GM12878 (cell line): Measurements from ENCODE around the gene EXO1. TPM values are rescaled to one million over a fixed set of nuclear protein-coding genes. Genes with fewer than 3 reads are reported as not detected.

Experiments used
- ATAC-seq: fragments of 200-7000 bp; cut with Tn5 transposase; 3 replicates; pipeline ENCODE4 v1.9.1; 2020; ENCODE audit warnings: mild to moderate bottlenecking, moderate library complexity
- BruUV-seq: library from RNA; stranded (reverse); fragments of 400-500 nt; replicated peaks from 2 replicates; lab custom pipeline; 2021; lab: Mats Ljungman, UMichigan
- CTCF ChIA-PET: fragments of 300-600 bp; sonication (Branson Sonifier 250); formaldehyde crosslinking; extraction: SDS; loops from one replicate; lab custom pipeline; 2021; ENCODE audit warnings: inconsistent platforms; lab: Yijun Ruan, JAX
- POLR2A ChIA-PET: fragments of 350-600 bp; formaldehyde crosslinking; extraction: SDS; loops from one replicate; lab custom pipeline; 2021; ENCODE audit warnings: inconsistent platforms; lab: Charles Lee
- RAD21 ChIA-PET: fragments of 300-600 bp; sonication (Branson Sonifier 250); formaldehyde crosslinking; loops from one replicate; lab custom pipeline; 2023; ENCODE audit warnings: antibody characterized with exemption; ENCODE audit not compliant: unreplicated experiment; lab: Charles Lee
- SMC1A ChIA-PET: fragments of 300-600 bp; sonication (Branson Sonifier 250); formaldehyde crosslinking; loops from one replicate; lab custom pipeline; 2023; ENCODE audit not compliant: unreplicated experiment, uncharacterized antibody; lab: Charles Lee
- DNase-seq: peaks from one replicate; pipeline ENCODE4 v3.0.0-alpha.2; 2011; ENCODE audit warnings: low read depth, low spot score
- FAIRE-seq: peaks from 3 replicates; lab custom pipeline; 2011; peaks lifted over from hg19 to GRCh38; lab: Jason Lieb, UNC
- H2AFZ ChIP-seq: 2 replicates; pipeline ENCODE4 v1.6.0; 2011; ENCODE audit warnings: low read depth, low read length, control low read depth; ENCODE audit not compliant: control insufficient read depth
- H3K27ac ChIP-seq: 2 replicates; pipeline ENCODE4 v1.5.1; 2011; ENCODE audit warnings: control low read depth; ENCODE audit not compliant: control insufficient read depth, insufficient read depth
- H3K27me3 ChIP-seq, 2 experiments: replicated peaks in 1 of 2; 2 replicates each; pipeline versions ENCODE4 v1.6.0 to v1.6.1; 2011; ENCODE audit warnings: low read length in 1 of 2; ENCODE audit not compliant: control insufficient read depth in 2 of 2, insufficient read depth in 2 of 2
- H3K36me3 ChIP-seq, 2 experiments: 2 replicates each; pipeline ENCODE4 v1.5.1; 2011; ENCODE audit warnings: low read length in 1 of 2; ENCODE audit not compliant: control insufficient read depth in 2 of 2, insufficient read depth in 2 of 2
- H3K4me1 ChIP-seq: 2 replicates; pipeline ENCODE4 v1.6.1; 2011; ENCODE audit warnings: mild to moderate bottlenecking, low read length, moderate library complexity, mixed read lengths; ENCODE audit not compliant: control insufficient read depth, insufficient read depth
- H3K4me2 ChIP-seq: 2 replicates; pipeline ENCODE4 v1.6.0; 2011; ENCODE audit warnings: control low read depth; ENCODE audit not compliant: control insufficient read depth, insufficient read depth
- H3K4me3 ChIP-seq: fragments of 200-600 bp; sonication (generic); 2 replicates; pipeline ENCODE4 v1.5.1; 2016
- H3K79me2 ChIP-seq: 2 replicates; pipeline ENCODE4 v1.6.0; 2011; ENCODE audit warnings: low read length; ENCODE audit not compliant: control insufficient read depth, insufficient read depth
- H3K9ac ChIP-seq: 2 replicates; pipeline ENCODE4 v1.8.0; 2011; ENCODE audit warnings: low read length, control low read depth, mixed read lengths; ENCODE audit not compliant: control insufficient read depth, insufficient read depth
- H3K9me3 ChIP-seq: replicated peaks from 3 replicates; pipeline ENCODE4 v1.5.1; 2011; ENCODE audit warnings: mild to moderate bottlenecking, low read length; ENCODE audit not compliant: control insufficient read depth, insufficient read depth
- H4K20me1 ChIP-seq: 2 replicates; pipeline ENCODE4 v1.6.0; 2011; ENCODE audit not compliant: control insufficient read depth, insufficient read depth
- ATF3 ChIP-seq: IDR thresholded peaks from 2 replicates; pipeline ENCODE4 v1.6.1; 2011; ENCODE audit warnings: low read depth, mild to moderate bottlenecking, low read length, moderate library complexity, borderline replicate concordance; ENCODE audit errors: extremely low read depth
- ATF7 ChIP-seq: fragments of 450-650 bp; IDR thresholded peaks from 2 replicates; pipeline ENCODE4 v1.6.1; 2016; ENCODE audit warnings: low read depth, mild to moderate bottlenecking
- CTCF ChIP-seq, 3 experiments: IDR thresholded peaks in 2 of 3; conservative IDR thresholded peaks in 1 of 3; 2 replicates each; pipeline ENCODE4 v1.5.1; 2011; ENCODE audit warnings: low read depth in 3 of 3, low read length in 3 of 3, mild to moderate bottlenecking in 3 of 3, control low read depth in 2 of 3, moderate library complexity in 2 of 3, inconsistent platforms in 1 of 3, mixed read lengths in 1 of 3; ENCODE audit not compliant: control insufficient read depth in 2 of 3, insufficient read depth in 1 of 3; ENCODE audit errors: extremely low read depth in 1 of 3
- E2F8 ChIP-seq: fragments of 450-650 bp; IDR thresholded peaks from 2 replicates; pipeline ENCODE4 v1.6.1; 2018; ENCODE audit warnings: mild to moderate bottlenecking, low read depth, moderate library complexity; ENCODE audit not compliant: partially characterized antibody
- ESRRA ChIP-seq: IDR thresholded peaks from 2 replicates; pipeline ENCODE4 v1.6.1; 2012; ENCODE audit warnings: mild to moderate bottlenecking, low read length, improper control_type of control experiment
- IRF5 ChIP-seq: fragments of 450-650 bp; IDR thresholded peaks from 2 replicates; pipeline ENCODE4 v1.6.1; 2017; ENCODE audit warnings: borderline replicate concordance
- NBN ChIP-seq: fragments of 450-650 bp; IDR thresholded peaks from 2 replicates; pipeline ENCODE4 v1.6.1; 2016
- PKNOX1 ChIP-seq: fragments of 450-650 bp; IDR thresholded peaks from 2 replicates; pipeline ENCODE4 v1.6.1; 2016; ENCODE audit warnings: mild to moderate bottlenecking
- RAD51 ChIP-seq: fragments of 450-650 bp; IDR thresholded peaks from 2 replicates; pipeline ENCODE4 v1.6.1; 2016; ENCODE audit warnings: moderate library complexity, mild to moderate bottlenecking, inconsistent platforms
- TCF3 ChIP-seq: IDR thresholded peaks from 2 replicates; pipeline ENCODE4 v1.6.1; 2012; ENCODE audit warnings: low read depth, mild to moderate bottlenecking, low read length, borderline replicate concordance; ENCODE audit not compliant: insufficient read depth
- YY1 ChIP-seq: IDR thresholded peaks from 2 replicates; pipeline ENCODE4 v1.6.1; 2011; ENCODE audit warnings: low read depth, mild to moderate bottlenecking, low read length
- ZBTB4 ChIP-seq: fragments of 450-650 bp; formaldehyde crosslinking; IDR thresholded peaks from 2 replicates; pipeline ENCODE4 v1.4.0; 2022; ENCODE audit warnings: mild to moderate bottlenecking, moderate library complexity
- ZSCAN29 ChIP-seq: fragments of 450-650 bp; IDR thresholded peaks from 2 replicates; pipeline ENCODE4 v1.6.1; 2017; ENCODE audit warnings: mild to moderate bottlenecking, moderate library complexity
- WGBS: methylation state at CpG from one replicate; pipeline ENCODE4 v1.1.6; 2016; ENCODE audit warnings: low lambda C conversion rate; ENCODE audit not compliant: insufficient replicate concordance, insufficient coverage; ENCODE audit errors: missing lambda C conversion rate; 5-methylcytosine and 5-hydroxymethylcytosine counted together
- in situ Hi-C: fragments of 300-500 bp; cut with MboI; formaldehyde crosslinking; loops from 9 replicates; pipeline ENCODE4 v1.14.3; 2018; ENCODE audit warnings: mixed read lengths
- intact Hi-C: fragments of 100-400 bp; cut with micrococcal nuclease; formaldehyde crosslinking; loops from one replicate; pipeline ENCODE4 v1.14.2; 2022; ENCODE audit not compliant: unreplicated experiment
- polyA plus RNA-seq, 11 experiments: library from polyadenylated mRNA; depleted of rRNA in 4 of 11; unstranded in 6 of 11; stranded (reverse) in 5 of 11; fragments of >200 nt; fragmentation: Nextera tagmentation in 4 of 11; fragmentation: Illumina TruSeq in 1 of 11; extraction: Ambion mirVana in 4 of 11; extraction: Trizol in 1 of 11; gene quantifications; 1 replicate in 1 of 11; 2 replicates in 10 of 11; pipeline versions ENCODE4 v1.2.1 to v1.2.3, GENCODE V29; 2011 to 2016; ENCODE audit warnings: inconsistent platforms in 2 of 11, missing spikeins in 2 of 11, low read depth in 1 of 11
- total RNA-seq, 4 experiments: library from RNA; depleted of rRNA in 3 of 4; stranded (reverse); fragments of >200 nt in 3 of 4; fragmentation: Illumina TruSeq in 1 of 4; extraction: Trizol in 1 of 4; gene quantifications; 2 replicates each; pipeline versions ENCODE4 v1.2.1 to v1.2.3, GENCODE V29; 2013 to 2021

EXO1 gene
- total and polyA plus RNA-seq, 10 of the 15 experiments (the other 5 are each of a cell fraction or from before 2014, with no cell fraction given), result 8.7 to 43.4 (median 30.6) TPM

GRCh38 chr1:241917487-241917886 lies 69.5 kb downstream of the EXO1 start:
- in situ Hi-C loops, result no loop called here
- SMC1A ChIA-PET, result no interaction called here
- H3K79me2 ChIP-seq, result no peaks in the 10 kb centered on the region
- intact Hi-C loops, result no loop called here
- DNase-seq (no peak), FAIRE-seq (no peak), ATAC-seq (no peak)
- H3K4me1 ChIP-seq, result no peaks in the 10 kb centered on the region
- WGBS, result 78% methylated on average over 12 of the region's 12 CpGs
- no peak overlapping the region for H3K9ac ChIP-seq
- H3K4me2 ChIP-seq, result no peak overlapping the region
- H4K20me1 ChIP-seq, result no peaks in the 10 kb centered on the region
- no peak overlapping the region for H3K4me3 ChIP-seq
- H3K36me3 ChIP-seq, result no peaks in the 10 kb centered on the region
- POLR2A ChIA-PET, result no interaction called here
- no peaks in the 10 kb centered on the region for H3K27me3 ChIP-seq
- no peak overlapping the region for H2AFZ ChIP-seq
- no peak overlapping the region for H3K27ac ChIP-seq
- RAD21 ChIA-PET, result interaction anchor here (0.6 kb wide), 1 partner anchor 32 kb away, joined by 5 read pairs; no protein-coding TSS in a partner anchor
- no peaks in the 10 kb centered on the region for H3K9me3 ChIP-seq
- CTCF ChIA-PET, result no interaction called here
- BruUV-seq, result no TSS peak
- TF ChIP-seq TCF3, result no peak
- no peak for TF ChIP-seq YY1
- no peak for TF ChIP-seq CTCF (IDR thresholded peaks at IDR 0.05 in 2 of 3, conservative IDR thresholded peaks at IDR 0.05 in 1 of 3; ENCODE audit: control insufficient read depth in 2 of 3, extremely low read depth in 1 of 3, insufficient read depth in 1 of 3, low read depth in 3 of 3, low read length in 3 of 3)
- no peak for TF ChIP-seq RAD51
- no peak for TF ChIP-seq ZSCAN29
- TF ChIP-seq ATF7, result no peak
- TF ChIP-seq IRF5, result no peak
- TF ChIP-seq E2F8, result no peak
- TF ChIP-seq ZBTB4 (CRISPR knock-in tag), result no peak
- TF ChIP-seq NBN, result no peak
- no peak for TF ChIP-seq PKNOX1
- no peak for TF ChIP-seq ESRRA
- TF ChIP-seq ATF3, result no peak
